ENCODE measurements around the gene PRKCB.

- no peak for TF ChIP-seq CTCF (conservative IDR thresholded peaks at IDR 0.05; ENCODE audit: low read depth, low read length)
- TF ChIP-seq EZH2 (IDR thresholded peaks at IDR 0.05; ENCODE audit: low read length, unreplicated experiment) = no peak
These were observed 128.4 kb downstream of the PRKCB start for GRCh38 chr16:23964136-23964535.

Data from PC-3 (cell line).